GM12878 (cell line): ENCODE measurements around the gene PTPRB.

ENCODE experiments used
- CEBPB ChIP-seq, 2 experiments: fragments of 150-350 bp in 1 of 2; IDR thresholded peaks; 2 replicates each; pipeline ENCODE4 v1.6.1; 2012 to 2014; ENCODE audit warnings: low read depth in 2 of 2, low read length in 2 of 2, borderline replicate concordance in 1 of 2, inconsistent platforms in 1 of 2
- CHD2 ChIP-seq: IDR thresholded peaks from 2 replicates; pipeline ENCODE4 v1.6.1; 2011; ENCODE audit warnings: low read depth, low read length, improper control_type of control experiment, borderline replicate concordance
- EZH2 ChIP-seq: IDR thresholded peaks from 2 replicates; pipeline ENCODE4 v1.6.1; 2012; ENCODE audit warnings: low read depth, mild to moderate bottlenecking, control low read depth, inconsistent platforms, low read length, borderline replicate concordance; ENCODE audit not compliant: control insufficient read depth
- MTA3 ChIP-seq: IDR thresholded peaks from 2 replicates; pipeline ENCODE4 v1.6.1; 2012; ENCODE audit warnings: low read length, inconsistent platforms, borderline replicate concordance
- TF ChIP-seq, protein P1 (sequence below): IDR thresholded peaks from 2 replicates; pipeline ENCODE4 v1.6.1; 2012; ENCODE audit warnings: low read depth, low read length, improper control_type of control experiment

DNA sequence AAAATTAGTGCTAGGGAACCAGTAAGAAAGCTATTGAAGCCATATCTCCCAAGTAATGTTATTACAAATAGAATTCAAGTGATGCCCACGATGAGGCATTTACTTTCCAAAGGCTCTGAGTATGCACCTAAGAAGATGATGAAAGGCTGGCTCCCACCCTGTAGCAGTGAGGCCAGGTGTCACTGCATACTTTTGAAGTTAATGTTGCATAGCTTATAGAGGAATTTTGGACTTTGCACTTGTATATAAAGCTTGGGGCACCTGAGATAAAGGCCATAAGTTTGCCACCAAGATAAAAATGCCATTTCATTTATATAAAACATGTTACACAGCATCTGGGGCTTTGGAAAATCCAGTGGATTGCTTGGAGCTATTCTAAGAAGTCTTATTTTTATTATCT, 96.2 kb downstream of the PTPRB start:
- no peak for TF ChIP-seq EZH2
- TF ChIP-seq, protein P1, sequence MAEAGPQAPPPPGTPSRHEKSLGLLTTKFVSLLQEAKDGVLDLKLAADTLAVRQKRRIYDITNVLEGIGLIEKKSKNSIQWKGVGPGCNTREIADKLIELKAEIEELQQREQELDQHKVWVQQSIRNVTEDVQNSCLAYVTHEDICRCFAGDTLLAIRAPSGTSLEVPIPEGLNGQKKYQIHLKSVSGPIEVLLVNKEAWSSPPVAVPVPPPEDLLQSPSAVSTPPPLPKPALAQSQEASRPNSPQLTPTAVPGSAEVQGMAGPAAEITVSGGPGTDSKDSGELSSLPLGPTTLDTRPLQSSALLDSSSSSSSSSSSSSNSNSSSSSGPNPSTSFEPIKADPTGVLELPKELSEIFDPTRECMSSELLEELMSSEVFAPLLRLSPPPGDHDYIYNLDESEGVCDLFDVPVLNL: no peak
- TF ChIP-seq CHD2: no peak
- no peak for TF ChIP-seq CEBPB (IDR thresholded peaks at IDR 0.05; ENCODE audit: borderline replicate concordance in 1 of 2, low read depth in 2 of 2, low read length in 2 of 2)
- no peak for TF ChIP-seq MTA3
